Posterior cingulate gyrus (tissue), 11 donors: ENCODE data around the gene ANO3.
"Not testable (repeated sequence)": the region's sequence is repeated elsewhere in the genome, so short reads cannot be mapped to it uniquely, and the experiment has no call there.

Experiments used
- DNase-seq, 10 donors: peaks; one replicate each; pipeline versions ENCODE4 v3.0.0 to v3.0.0-alpha.2; 2020 to 2021; ENCODE audit warnings: mixed read lengths in 3 of 10
- intact Hi-C: fragments of 100-400 bp; cut with DNase I; formaldehyde crosslinking; loops from one replicate; pipeline ENCODE4 v1.15.1; 2023

Gene ANO3

DNA sequence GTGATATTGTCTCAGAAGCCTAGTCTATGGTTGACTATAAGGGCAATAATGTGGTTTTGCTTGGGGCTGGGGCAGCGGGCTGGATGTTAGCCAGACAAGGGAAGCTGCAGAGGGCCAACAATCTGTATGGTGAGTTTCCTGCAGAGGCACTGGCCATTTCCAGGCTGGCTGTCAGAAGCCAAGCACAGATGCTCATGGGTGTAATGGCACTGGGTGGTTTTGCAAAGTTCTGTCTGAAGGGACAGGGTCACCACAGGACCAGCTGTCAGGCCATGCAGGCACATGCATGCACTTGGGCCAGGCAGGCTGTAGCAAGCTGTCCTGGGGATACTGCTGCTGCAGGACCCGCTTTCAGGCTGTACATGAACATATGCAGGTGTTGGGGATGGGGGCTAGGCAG, 281.8 kb downstream of the ANO3 start:
- intact Hi-C loops: no loop called here
- DNase-seq: no peak

- intact Hi-C loops: no loop called here
- DNase-seq: no peak
Observed at GRCh38 chr11:26618441-26618840, 286.5 kb downstream of the ANO3 start.

GRCh38 chr11:26620282-26621045, 288.5 kb downstream of the ANO3 start:
- intact Hi-C loops: no loop called here
- DNase-seq: no peak

GRCh38 chr11:26621132-26621531, 289.2 kb downstream of the ANO3 start:
- no peak for DNase-seq
- intact Hi-C loops: no loop called here

DNA sequence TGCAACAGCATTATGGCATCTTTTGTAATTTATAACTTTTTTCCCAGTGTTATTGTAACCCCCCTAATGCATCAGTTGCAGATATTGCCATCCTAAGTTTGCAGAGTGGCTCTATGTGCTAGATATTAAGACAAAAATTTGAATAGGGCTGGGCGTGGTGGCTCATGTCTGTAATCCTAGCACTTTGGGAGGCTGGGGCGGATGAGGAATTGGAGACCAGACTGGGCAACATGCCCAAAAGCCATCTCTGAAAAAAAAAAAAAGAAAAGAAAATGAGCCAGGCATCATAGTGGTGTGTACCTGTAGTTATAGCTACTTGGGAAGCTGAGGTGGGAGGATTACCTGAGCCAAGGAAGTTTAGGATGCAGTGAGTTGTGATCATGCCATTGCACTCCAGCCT, 290.3 kb downstream of the ANO3 start:
- no peak for DNase-seq
- intact Hi-C loops: no loop called here

GRCh38 chr11:26623076-26623659, 291.2 kb downstream of the ANO3 start:
- intact Hi-C loops: no loop called here
- DNase-seq: no peak

GRCh38 chr11:26626346-26626745, 294.4 kb downstream of the ANO3 start:
- DNase-seq: no peak
- intact Hi-C loops: no loop called here

DNA sequence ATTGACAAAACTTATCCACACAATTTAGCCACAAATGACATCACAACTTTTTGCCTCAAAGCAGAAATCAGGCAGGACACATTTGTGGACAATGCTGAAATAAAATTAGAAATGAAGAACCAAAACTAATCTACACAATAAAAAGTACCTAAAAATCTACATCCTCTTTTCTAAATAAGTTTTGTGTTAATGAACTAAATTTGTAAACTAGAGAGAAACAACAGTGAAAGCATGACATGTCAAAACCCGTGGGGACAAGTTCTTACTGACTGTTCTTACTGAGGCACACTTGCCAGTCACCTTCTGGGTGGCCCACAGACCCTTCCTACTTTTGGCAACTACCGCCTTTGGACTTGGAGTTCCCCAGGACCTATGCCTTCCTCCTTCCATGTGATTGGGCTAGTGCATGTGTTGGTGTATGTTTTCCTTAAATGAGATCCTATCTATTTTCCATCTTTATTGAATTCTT, 300.8 kb downstream of the ANO3 start:
- intact Hi-C loops: no loop called here

DNA sequence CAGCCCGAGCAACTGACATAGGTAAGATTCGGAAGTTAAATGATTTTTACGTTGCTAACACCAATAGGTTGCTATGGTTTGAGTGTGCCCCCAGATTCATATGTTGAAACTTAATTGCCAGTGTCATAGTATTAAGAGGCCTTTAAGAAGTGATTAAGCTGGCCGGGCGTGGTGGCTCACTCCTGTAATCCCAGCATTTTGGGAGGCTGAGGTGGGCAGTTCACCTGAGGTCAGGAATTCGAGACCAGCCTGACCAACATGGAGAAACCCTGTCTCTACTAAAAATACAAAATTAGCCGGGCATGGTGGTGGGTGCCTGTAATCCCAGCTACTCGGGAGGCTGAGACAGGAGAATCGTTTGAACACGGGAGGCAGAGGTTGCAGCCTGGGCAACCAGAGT, 311.4 kb downstream of the ANO3 start:
- intact Hi-C loops: not testable (repeated sequence)
- DNase-seq: peak in 1 of 10 donors; percentile 59

More for the DNA sequence above, 300.8 kb downstream of the ANO3 start:
- no peak for DNase-seq

- peak in 4 of 10 donors; percentile 11 to 57 (median 20) for DNase-seq
- intact Hi-C loops: loop anchor here (5.0 kb wide), 1 partner anchor 353 kb away; no protein-coding TSS in a partner anchor
Observed at GRCh38 chr11:26649884-26650283, 318.0 kb downstream of the ANO3 start.

DNA sequence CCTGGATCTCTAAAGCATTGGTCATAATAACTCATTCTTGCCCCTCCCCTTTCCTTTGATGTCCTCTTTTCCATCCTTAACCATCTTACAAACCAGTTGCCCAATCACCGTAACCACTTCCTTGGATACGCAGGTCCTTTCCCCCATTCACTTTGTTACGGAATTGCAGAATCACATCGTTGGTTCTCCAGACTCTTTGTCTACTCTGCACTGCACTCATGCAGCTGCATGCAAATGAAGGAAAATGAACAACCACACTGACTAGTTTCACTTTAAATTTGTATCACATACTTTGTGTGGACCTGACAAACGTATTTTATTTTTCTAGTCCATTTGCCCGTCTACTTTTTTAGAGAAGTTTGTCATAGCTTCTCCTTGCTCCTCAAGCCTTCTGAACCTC, 320.0 kb downstream of the ANO3 start:
- DNase-seq: no peak
- intact Hi-C loops: loop anchor here (5.0 kb wide), 1 partner anchor 355 kb away; no protein-coding TSS in a partner anchor

DNA sequence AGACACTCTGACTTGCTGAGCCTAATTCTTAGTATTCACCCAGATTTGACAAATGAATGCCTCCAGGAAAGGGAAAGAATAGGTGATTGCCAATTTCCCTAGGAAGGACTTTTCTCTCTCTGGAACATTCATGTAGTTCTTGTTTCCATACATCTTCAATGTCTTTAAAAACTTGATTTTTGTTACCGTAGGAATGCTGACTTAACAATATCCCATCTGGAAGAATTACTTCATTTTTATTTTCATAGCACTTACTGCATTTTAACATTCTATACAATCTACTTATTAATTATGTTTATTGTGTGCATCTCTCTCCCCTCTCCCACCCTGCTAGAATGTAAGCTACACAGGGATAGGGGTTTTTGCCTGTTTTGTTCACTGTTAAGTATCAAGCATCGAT, 323.4 kb downstream of the ANO3 start:
- intact Hi-C loops: no loop called here

GRCh38 chr11:26662916-26663315, 331.0 kb downstream of the ANO3 start:
- intact Hi-C loops: no loop called here
- no peak for DNase-seq

More for the DNA sequence above, 323.4 kb downstream of the ANO3 start:
- DNase-seq: no peak

- DNase-seq: no peak
- intact Hi-C loops: no loop called here
Observed at GRCh38 chr11:26665036-26665435, 333.1 kb downstream of the ANO3 start.

GRCh38 chr11:26665946-26666345, 334.0 kb downstream of the ANO3 start:
- intact Hi-C loops: no loop called here
- no peak for DNase-seq

DNA sequence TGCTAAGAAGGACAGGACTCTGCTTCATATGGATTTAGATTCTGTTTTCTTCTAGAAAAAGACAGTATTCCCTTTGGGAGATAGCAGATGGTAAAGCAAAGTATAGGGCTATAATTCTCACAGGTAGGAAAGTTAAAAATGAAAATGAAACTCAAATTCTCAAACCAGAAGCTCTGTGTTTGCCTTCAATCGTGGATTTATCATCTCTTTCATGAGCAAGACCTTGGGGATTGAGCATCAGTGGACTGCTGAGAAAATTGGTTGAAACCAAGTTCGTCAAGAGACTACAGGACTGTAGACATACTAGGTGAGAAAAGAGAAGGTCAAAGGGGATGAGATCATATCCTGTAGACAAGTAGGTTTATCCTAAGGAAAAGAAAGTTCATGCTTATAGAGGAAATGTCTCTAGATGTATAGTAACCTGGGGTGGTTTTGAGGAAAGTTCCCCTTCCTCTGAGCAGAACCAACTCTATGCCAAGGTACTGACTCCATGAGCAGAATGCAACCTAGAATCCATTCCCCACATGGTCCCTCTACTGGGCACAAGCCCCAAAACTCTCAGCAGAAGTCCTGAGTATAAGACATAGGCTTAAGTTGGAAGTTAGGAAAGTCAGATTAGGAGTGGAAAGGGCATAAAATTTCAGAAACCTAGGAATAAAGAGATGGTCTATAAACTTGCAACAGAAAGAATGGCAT, 343.5 kb downstream of the ANO3 start:
- intact Hi-C loops: no loop called here
- DNase-seq: no peak

GRCh38 chr11:26676641-26677040, 344.7 kb downstream of the ANO3 start:
- intact Hi-C loops: no loop called here
- DNase-seq: no peak

- no peak for DNase-seq
- intact Hi-C loops: no loop called here
Observed at GRCh38 chr11:26677566-26677965, 345.6 kb downstream of the ANO3 start.

DNA sequence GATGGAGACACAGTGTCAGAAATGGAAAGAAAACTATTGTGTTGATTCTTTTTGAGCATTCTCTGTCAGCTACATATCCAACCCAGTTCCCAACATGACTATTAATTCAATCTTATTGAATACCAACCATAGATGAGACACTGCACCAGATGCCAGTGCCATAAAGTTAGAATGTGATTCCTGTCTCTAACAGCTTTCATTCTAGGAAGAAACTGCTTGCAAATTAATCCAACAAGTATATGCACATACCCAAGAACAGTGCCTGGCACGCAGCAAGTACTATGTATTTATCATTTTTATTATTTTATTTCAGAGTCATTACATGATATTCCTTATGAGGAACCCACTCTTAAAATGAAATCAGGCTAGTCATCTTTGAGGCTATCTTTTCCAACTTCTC, 355.4 kb downstream of the ANO3 start:
- no peak for DNase-seq

GRCh38 chr11:26688701-26689100, 356.8 kb downstream of the ANO3 start:
- intact Hi-C loops: no loop called here
- no peak for DNase-seq

More for the DNA sequence above, 355.4 kb downstream of the ANO3 start:
- intact Hi-C loops: no loop called here

- intact Hi-C loops: no loop called here
- DNase-seq: no peak
Observed at GRCh38 chr11:26696330-26696729, 364.4 kb downstream of the ANO3 start.
